ENCODE measurements around the gene SLC47A2.

- TF ChIP-seq CTCF (IDR thresholded peaks at IDR 0.05) (no peak), EP300 (IDR thresholded peaks at IDR 0.05) (no peak), POLR2A (IDR thresholded peaks at IDR 0.05) (no peak), POLR2AphosphoS5 (IDR thresholded peaks at IDR 0.05) (no peak)
These were observed 51.6 kb downstream of the SLC47A2 start for GRCh38 chr17:19664821-19665181.
